ENCODE results near the gene ANP32E. TPM values are rescaled to one million over a fixed set of nuclear protein-coding genes. Genes with fewer than 3 reads are reported as not detected.

The ANP32E gene
- total and polyA plus RNA-seq, 9 of the 15 experiments (the other 6 are each of a cell fraction or from before 2014, with no cell fraction given) = 60.4 to 197 (median 104) TPM

GRCh38 chr1:150186789-150187559 lies 48.9 kb downstream of the ANP32E start (continued):
- TF ChIP-seq GTF3C2 (IDR thresholded peaks at IDR 0.05; ENCODE audit: borderline replicate concordance, extremely low read depth, insufficient read length) (no peak), HDAC3 (IDR thresholded peaks at IDR 0.05; ENCODE audit: borderline replicate concordance, partially characterized antibody) (no peak), GABPB2 (CRISPR knock-in tag; conservative IDR thresholded peaks at IDR 0.05) (no peak), KAT7 (CRISPR knock-in tag; IDR thresholded peaks at IDR 0.05; ENCODE audit: borderline replicate concordance) (no peak), SMAD1 (IDR thresholded peaks at IDR 0.05; ENCODE audit: low read depth, low read length, partially characterized antibody) (no peak), ZNF318 (IDR thresholded peaks at IDR 0.05; ENCODE audit: borderline replicate concordance in 1 of 2, low read depth in 1 of 2) (no peak), E2F8 (IDR thresholded peaks at IDR 0.05; ENCODE audit: low read depth, partially characterized antibody) (peak; percentile 40), ZNF274 (IDR thresholded peaks at IDR 0.05; ENCODE audit: borderline replicate concordance, low read depth, low read length) (no peak), NFXL1 (CRISPR knock-in tag; IDR thresholded peaks at IDR 0.05) (no peak), ZBED1 (IDR thresholded peaks at IDR 0.05) (no peak), PTBP1 (IDR thresholded peaks at IDR 0.05; ENCODE audit: low read depth, low read length) (no peak), HNRNPLL (IDR thresholded peaks at IDR 0.05; ENCODE audit: low read depth, low read length, poor library complexity, severe bottlenecking) (no peak)

Data from K562 (cell line).